ENCODE results near the gene DLG2.

DNA sequence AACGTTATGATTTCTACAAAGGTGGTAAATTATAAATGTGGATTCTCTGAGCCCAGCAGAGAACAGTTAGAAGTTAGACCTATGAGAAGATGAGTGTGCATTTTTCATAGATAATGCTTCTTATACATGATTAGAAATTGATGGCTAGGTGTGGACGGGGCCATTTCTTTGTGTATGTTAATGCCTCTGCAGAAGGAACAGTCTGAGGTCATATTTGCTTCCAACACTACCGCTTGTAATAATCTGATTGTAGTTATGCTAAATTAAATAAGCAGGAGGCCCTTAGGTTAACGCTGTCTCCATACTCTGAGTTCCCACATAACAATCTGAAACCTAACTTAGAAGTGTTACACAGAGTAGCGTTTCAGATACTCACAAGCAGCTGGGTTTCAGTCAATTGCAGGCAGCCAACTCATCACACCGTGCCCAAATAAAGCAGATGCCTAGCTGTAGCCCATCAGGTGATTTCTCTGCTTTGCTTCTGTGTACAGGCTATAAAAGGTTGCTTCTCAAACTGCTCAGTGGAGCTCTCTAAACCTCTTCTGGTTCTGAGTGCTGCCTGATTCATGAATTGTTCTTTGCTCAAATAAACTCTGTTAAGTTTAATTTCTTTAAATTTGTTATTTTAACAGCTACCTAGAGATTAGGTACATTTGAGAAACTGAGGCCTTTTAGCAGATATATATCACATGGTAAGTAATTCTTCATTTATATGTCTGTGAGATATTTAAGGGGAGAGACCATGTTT is 1702.2 kb downstream of the DLG2 start:
- TF ChIP-seq CTCF (IDR thresholded peaks at IDR 0.05; ENCODE audit: extremely low read depth in 1 of 2, insufficient read depth in 1 of 2, low read depth in 1 of 2, low read length in 2 of 2) (no peak), POLR2AphosphoS5 (IDR thresholded peaks at IDR 0.05; ENCODE audit: insufficient read depth, low read depth, low read length) (no peak), MAX (IDR thresholded peaks at IDR 0.05; ENCODE audit: insufficient read depth, insufficient read length) (no peak)
